Measurements from ENCODE around the gene RTKN2.

RTKN2 gene

DNA sequence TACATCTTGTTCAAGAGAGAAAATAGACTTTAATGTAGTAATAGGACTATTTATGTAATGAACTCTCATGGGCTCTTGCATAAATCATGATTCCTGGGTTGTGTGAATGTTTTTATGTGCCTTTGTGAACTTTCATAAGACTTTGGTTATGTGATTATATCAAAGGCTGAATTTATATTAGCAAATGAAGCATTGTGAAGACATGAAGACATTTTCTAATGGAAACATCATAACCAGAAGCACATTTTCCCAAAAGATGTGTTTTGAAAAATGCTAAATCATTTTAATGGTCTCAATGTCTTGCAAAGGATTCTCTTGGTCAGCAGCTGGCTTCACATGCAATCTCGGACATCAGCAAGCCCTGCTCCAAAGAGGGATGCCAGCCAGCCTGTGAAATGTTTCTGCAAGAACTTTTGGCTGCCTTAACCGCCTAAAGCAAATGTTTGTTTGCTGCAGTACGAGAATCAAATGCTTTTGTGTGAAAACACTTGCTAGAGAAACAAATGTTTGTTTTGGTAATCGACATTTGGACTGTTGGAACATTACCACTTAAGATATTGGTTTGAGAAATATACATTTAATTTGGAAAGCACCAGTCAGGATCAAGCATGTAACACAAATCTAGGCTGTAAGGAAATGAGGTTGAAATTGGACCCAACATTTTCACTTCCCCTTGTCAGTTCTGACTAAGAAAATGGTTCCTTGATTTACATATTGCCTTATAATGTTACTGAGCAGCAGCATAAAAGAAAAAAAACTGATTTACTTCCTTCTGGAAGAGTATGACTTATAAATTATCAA lies 102.1 kb downstream of the RTKN2 start:
- no peak for DNase-seq

DNA sequence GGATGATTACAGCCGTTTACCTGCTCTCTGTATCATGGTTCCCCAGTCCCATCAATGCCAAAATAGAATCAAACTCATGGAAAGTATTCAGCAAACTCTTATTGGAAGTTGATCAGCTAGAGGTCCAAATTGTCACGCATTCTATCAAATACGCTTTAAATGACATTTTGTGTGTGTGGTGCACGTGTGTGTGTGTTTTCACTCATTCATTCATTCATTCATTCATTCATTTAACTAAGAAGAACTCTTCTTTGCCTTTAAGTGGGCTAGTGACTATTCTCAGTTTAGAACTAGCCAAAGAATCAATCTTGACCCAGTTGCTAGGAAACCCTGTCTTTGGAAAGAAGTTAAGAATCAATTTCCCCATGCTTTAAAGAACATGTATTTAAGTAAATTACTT lies 102.8 kb downstream of the RTKN2 start:
- DNase-seq = no peak

DNA sequence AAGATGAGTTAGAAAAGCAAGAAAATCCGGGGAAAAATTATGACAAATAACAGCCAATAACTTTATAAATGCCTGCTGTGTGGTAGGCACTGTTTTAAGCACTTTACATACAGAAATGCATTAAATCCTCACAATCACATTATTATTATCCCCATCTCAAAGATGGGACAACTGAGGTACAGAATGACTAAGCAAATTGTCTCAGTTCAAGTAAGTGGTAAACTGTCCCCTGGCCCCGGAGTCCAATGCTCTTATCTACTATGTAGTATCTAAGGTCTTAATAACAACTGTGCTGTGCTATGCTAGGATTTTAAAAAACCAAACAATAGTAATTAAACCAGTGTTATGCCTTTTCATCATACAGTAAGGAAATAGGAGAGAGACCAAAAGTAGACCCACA lies 105.6 kb downstream of the RTKN2 start:
- DNase-seq = no peak

DNA sequence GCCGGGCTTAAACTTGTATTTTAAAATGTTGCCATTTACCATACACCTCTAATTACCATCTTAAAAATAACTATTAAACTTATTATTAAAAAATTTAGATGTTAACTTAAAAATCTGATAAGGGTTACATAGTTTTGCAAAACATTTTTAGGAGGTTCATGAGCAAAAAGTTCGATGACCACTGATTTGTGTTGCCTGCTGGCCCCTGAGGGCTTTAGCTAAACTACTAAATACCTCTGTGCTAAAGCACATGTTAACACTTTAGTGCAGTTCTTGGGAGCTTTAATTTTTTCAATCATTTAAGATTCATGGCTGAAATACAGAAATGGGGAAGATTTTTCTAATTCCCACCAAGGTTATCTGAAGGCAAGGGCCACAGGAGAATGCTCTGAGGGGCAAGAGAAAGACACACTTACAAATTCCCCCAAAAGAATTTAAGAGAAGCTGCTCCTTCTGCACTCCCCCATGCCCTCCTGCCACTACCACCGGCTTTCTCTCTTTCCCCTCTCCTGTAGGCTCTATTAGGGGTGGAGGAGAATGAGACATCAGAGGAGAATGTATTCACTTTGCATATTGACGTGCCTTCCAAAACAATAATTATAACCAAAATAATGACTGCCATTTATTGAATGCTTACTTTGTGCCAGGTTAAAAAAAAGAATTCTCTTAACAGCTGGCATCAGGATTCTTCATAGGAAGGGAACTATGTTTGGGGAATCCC lies 106.2 kb downstream of the RTKN2 start:
- DNase-seq = no peak

DNA sequence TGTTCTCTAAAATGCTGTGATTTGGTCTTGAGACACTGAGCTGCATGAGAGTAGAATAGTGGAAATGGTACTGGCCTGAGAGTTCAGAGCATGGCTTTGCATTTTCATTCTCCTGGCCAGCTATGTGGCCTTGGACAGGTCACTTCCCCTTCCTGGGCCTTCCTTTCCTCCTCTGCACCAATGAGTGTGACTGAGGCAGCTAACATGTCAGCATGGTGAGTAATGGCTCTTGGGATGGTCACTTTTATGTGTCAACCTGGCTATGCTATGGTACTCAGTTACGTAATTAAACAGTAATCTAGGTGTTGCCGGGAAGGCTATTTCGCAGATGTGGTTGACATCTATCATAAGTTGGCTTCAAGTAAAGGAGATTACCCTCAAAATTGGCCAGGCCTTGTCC lies 109.3 kb downstream of the RTKN2 start:
- DNase-seq = no peak

DNA sequence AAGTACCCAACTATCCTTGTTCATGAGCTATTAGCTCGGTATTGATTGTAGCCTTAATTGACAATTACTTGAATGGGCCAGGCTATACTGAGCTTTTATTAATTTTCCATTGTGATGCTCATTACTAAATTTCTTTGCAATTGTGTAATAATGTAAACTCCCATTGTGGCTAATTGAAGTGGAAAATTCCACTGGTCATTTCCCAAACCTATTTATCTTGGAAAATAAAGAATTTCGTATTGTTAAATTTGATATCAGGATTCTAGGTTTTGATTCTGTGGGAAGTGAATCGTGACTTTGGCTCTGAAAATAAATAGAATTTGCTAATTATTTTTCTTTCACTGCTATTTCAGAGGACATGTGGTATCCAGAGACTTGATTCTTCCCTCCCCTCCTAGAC lies 111.0 kb downstream of the RTKN2 start:
- DNase-seq = no peak

DNA sequence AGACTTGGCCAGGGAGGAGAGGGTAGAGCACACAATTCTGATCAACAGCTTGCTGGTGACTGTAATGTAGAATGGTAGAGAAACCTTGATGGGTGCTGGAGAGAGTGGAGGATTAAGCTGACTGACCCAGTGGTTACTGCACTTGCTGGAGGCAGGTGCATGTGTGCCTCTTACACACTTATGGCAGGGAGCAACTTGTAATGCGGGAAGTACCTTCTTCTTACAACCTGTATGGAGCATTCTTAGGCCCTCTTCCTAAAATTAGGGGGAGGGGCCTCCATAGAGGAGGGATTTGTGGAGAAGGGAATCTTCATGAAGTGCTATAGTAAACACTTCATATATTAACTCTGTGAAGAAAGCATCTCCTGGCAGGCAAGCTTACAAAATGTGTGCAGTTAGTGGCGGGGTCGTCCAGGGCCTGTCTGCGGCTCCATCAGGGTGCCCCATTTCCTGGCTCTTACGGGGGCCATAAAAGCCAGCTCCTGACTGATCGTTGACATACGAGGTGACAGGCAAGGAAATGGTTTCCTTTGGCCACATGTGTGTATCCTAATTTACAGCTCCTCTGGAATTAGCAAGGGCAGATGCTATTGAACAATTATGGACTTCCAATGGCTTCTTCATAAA lies 113.5 kb downstream of the RTKN2 start:
- DNase-seq = no peak

DNA sequence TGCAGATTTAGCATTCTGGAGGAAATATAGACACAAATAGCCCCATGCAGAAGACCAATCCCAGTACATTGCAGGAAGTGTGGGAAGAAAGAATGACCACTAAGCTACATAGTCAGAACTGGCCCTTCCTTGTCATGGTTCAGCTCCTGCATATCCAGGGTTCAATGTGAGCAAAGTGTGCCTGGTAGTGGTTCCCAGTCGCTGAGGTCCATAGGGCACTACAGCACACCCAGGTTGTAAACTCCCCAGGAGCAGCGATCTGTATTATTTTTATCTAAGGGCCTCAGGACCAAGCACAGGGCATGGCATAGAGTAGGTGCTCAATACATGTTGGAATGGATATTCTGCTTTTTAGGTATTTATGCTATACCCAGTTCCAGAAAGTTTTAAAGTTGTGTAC lies 114.4 kb downstream of the RTKN2 start:
- no peak for DNase-seq

DNA sequence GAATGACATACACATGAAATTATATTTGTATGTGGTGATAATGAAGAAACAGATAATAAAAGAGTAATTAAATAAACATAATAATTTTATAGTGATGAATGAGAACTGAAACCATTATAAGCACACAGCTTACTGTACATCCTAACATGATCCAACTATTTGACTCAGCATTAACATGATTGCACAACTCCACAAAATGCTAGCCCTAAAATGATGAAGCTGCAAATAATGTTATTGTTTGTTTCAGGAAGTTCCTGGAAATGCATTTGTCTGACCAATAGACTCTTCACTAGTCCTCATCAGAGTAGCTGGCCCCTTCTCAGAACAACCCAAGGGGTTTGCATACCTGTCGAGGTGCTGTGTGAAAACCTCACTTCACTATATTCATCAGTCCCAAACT lies 115.5 kb downstream of the RTKN2 start:
- no peak for DNase-seq

DNA sequence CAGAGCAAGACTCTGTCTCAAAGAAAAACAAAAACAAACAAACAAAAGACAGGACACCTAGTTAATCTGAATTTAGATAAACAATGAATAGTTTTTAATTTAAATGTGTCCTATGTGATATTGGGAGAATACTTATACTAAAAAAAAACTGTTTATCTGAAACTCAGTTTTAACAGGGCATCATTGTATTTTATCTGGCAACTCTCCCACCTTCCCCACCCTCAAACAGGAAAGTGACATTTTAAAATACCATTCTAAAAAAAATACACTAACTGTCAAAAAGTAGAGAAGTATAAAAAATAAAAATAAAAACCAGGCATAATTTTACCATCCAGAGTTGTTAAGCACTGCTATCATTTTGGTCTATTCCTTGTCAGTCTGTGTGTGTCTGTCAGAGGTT lies 119.0 kb downstream of the RTKN2 start:
- no peak for DNase-seq

DNA sequence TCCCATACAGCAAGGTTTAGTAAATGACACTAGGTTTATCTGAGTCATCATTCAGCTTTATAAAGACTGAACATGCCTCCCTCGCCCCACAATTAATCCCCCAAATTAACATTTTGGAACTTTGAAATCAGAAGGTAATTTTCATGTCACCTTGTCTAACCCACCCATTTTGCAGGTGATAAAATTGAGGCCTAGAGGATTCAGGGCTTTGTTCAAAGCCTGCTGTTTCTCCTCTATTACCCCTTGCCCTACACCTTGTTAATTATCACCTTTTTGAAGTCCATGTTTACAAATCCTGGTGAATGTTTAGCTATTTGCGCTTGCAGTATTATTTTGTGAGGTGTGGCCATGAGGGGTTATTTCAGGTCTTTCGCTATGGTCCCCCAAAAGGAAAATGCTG lies 120.5 kb downstream of the RTKN2 start:
- no peak for DNase-seq

DNA sequence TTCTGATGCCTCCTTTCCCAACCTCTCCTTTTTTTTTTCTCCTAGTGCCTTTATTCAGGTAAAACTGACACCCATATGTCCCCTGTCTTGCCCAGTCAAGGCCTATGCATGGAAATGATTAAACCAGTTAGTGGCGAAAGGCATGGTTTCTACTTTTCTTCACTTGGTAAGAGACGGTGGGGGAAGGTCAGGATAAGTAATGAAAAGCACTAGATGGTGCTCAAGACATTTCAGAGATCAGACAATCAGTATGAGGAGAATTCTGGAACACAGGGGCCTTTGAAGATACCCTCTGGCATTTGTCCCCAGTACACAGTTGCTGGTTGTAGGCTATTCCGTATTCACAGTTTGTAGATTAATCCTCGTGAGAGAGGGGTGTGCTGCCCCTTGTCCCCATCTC lies 121.2 kb downstream of the RTKN2 start:
- DNase-seq = no peak

DNA sequence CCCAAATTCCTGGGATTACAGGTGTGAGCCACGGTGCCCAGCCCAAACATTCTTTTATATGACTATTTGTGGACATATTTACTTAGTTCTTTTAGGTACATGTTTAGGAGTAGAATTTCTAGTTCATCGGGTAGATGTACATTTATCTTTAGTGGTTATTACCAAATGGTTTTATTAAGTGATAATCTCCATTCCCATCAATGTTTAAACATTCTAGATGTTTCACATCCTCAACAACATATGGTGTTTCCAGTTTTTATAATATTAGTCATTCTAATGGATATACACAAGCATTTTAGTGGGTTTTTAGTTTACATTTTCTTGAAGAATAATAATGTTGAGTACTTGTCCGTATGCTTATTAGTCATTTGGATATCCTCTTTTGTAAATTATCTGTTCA lies 131.7 kb downstream of the RTKN2 start:
- DNase-seq = no peak

DNA sequence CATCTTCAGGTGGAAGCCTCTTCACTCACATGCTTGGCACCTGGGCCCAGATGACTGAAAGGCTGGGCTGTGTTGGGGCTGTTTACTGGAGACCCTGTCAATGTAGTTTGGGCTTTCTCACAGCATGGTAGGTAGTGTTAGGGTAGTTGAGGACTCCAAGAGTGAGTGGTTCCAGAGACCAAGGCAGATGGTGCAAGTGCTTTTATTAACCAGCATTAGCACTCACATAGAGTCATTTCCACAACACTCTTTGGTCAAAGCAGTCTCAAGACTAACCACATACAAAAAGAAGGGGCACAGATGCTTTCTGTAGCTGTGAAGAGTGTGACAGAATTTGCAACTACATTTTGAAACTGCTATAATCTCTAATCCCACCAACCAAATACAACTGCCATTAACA lies 135.0 kb downstream of the RTKN2 start:
- DNase-seq = no peak
